Tibial nerve (tissue), 3 donors: ENCODE results near the gene PNPLA2.

ENCODE experiments used
- POLR2A ChIP-seq, 2 donors: fragments of 450-650 bp; IDR thresholded peaks; one replicate each; pipeline ENCODE4 v1.6.1; 2017; ENCODE audit warnings: antibody characterized with exemption in 2 of 2, mild to moderate bottlenecking in 2 of 2, moderate library complexity in 2 of 2
- TF ChIP-seq, protein P1 (sequence below), 5 experiments: fragments of 200-600 bp in 3 of 5; fragments of 450-650 bp in 2 of 5; sonication (generic) in 3 of 5; IDR thresholded peaks; one replicate each; pipeline ENCODE4 v1.5.1; 2016 to 2019; ENCODE audit warnings: antibody characterized with exemption in 5 of 5, mild to moderate bottlenecking in 3 of 5, moderate library complexity in 2 of 5

DNA sequence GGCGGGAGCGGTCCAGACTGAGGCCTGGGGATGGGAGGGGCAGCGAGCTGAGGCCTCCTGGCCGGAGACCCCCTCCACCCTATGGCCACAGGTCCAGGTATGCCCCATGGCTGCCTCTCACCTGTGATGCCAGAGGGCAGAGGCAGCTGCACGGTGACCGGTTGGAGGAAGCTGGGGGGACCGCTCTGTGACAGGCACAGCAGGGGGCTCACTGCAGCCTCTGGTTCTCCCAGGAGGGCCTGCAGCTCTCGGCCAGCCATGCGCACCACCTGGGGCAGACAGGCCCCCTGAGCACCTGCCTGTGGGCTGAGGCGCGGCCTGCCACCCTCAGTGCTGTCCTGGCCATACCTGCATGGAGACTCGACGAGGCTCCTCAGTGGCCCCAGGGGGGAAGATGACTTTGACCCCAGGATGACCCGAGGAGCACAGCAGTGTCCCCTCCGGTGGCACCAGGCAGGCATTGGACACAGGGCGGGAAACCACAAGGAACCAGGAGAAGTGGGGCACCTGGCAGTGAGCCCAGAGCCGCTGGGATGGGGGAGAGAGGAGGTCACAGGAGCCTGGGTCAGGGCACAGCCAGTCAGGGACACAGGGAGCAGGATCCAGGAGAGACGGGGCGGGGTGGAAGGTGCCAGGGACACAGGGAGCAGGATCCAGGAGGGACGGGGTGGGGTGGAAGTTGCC lies 17.5 kb upstream of the PNPLA2 start:
- no peak for TF ChIP-seq POLR2A (IDR thresholded peaks at IDR 0.05)
- TF ChIP-seq, protein P1, sequence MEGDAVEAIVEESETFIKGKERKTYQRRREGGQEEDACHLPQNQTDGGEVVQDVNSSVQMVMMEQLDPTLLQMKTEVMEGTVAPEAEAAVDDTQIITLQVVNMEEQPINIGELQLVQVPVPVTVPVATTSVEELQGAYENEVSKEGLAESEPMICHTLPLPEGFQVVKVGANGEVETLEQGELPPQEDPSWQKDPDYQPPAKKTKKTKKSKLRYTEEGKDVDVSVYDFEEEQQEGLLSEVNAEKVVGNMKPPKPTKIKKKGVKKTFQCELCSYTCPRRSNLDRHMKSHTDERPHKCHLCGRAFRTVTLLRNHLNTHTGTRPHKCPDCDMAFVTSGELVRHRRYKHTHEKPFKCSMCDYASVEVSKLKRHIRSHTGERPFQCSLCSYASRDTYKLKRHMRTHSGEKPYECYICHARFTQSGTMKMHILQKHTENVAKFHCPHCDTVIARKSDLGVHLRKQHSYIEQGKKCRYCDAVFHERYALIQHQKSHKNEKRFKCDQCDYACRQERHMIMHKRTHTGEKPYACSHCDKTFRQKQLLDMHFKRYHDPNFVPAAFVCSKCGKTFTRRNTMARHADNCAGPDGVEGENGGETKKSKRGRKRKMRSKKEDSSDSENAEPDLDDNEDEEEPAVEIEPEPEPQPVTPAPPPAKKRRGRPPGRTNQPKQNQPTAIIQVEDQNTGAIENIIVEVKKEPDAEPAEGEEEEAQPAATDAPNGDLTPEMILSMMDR (IDR thresholded peaks at IDR 0.05): no peak
